GM10266 (cell line): ENCODE results near the gene NPY1R.

ENCODE experiments used
- DNase-seq: peaks from one replicate; pipeline ENCODE4 v3.0.0; 2012; ENCODE audit errors: extremely low spot score
- TF ChIP-seq, protein P1 (sequence below): IDR thresholded peaks from 2 replicates; pipeline ENCODE4 v1.5.1; 2012; ENCODE audit warnings: mild to moderate bottlenecking, low read depth; ENCODE audit not compliant: control insufficient read depth, insufficient read depth; ENCODE audit errors: missing control alignments

The NPY1R gene

GRCh38 chr4:163332526-163333406 is at the start of gene NPY1R:
Gene NPY1R, minus strand, starts transcription at chr4:163332596. Its CDS starts 6,042 bp downstream, at chr4:163326554.
- TF ChIP-seq, protein P1, sequence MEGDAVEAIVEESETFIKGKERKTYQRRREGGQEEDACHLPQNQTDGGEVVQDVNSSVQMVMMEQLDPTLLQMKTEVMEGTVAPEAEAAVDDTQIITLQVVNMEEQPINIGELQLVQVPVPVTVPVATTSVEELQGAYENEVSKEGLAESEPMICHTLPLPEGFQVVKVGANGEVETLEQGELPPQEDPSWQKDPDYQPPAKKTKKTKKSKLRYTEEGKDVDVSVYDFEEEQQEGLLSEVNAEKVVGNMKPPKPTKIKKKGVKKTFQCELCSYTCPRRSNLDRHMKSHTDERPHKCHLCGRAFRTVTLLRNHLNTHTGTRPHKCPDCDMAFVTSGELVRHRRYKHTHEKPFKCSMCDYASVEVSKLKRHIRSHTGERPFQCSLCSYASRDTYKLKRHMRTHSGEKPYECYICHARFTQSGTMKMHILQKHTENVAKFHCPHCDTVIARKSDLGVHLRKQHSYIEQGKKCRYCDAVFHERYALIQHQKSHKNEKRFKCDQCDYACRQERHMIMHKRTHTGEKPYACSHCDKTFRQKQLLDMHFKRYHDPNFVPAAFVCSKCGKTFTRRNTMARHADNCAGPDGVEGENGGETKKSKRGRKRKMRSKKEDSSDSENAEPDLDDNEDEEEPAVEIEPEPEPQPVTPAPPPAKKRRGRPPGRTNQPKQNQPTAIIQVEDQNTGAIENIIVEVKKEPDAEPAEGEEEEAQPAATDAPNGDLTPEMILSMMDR, result peak; percentile 68
- peak; percentile 75 for DNase-seq

DNA sequence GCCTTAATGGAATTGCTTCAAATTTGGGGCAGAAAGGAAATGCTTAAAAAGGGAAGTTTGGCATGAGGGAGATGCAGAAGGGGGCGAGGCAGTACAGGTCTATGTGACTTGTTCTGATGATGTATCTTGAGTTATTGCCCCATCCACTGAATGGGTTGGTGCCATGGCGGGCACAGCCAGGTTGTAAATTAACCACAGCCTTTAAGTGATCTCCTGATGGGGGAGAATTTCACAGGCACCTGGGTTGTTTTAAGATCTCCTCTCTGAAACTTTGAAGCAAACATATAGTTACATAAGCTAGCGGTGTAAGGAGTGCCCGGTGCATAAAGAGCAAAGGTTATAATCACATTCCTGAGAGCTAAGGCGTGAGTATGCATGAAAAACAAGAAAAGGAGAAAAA is 48.3 kb upstream of the NPY1R start:
- no peak for DNase-seq
- TF ChIP-seq, protein P1, result no peak

GRCh38 chr4:163378661-163379060 is 46.3 kb upstream of the NPY1R start:
- TF ChIP-seq, protein P1, result no peak
- DNase-seq, result no peak

DNA sequence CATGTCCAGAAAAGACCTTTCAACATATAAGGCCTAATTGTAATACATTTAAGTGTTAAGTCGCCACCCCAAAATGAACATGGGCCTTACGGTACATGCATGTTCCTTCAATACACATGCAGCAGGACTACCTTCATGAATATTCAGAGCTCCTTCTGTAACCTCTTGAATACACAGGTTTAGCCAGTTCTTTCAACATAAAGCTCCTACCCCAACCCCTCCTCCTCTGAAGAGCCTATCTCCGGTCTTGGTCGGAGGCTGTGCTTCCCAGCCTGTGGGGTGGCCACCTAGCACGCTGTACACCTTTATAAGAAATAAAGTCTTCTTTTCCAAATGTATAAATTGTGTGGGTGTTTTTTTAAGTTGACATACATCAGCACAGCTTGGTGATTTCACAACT is 39.6 kb upstream of the NPY1R start:
- TF ChIP-seq, protein P1, result no peak
- DNase-seq, result no peak

DNA sequence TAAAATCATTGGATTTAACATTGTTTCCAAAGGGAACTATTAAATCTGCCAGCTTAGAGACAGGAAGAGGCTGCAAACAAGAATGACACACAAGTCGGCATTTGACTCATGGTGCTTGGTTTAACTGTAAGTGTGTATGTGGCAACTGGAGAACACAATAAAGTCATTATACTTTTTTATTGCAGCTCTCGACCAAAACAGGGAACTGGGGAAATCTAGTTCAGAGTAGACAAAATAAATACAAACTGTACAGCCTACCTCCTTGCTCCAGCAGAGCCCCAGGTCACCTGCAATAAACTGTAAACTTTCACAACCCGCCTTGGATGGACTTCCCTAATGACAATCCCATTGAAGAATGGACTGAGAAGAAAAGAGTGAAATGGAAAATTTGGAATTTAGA is 35.3 kb upstream of the NPY1R start:
- DNase-seq, result no peak
- TF ChIP-seq, protein P1, result no peak

- TF ChIP-seq, protein P1, result no peak
- DNase-seq, result no peak
These were observed 23.7 kb upstream of the NPY1R start for GRCh38 chr4:163356104-163356503.

DNA sequence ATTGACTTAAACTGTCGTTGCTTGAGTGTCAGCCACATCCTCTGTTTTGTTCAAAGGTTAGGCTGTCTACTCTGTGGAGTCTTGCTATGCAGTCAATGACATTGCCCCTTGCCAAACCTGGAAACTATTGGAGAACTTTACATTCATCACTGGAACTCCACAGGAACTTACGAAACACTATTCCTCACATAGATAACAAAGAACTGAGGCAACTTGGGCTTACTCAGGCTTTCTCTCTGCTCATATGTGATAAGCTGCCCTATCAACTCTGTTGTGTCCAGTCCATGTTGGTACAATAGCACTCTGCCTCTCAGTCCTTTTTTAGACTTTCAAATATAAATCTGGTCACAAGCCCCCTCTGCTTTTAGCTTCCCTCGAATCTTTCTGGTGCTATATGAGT is 20.7 kb upstream of the NPY1R start:
- TF ChIP-seq, protein P1, result no peak
- DNase-seq, result no peak
